Kidney tubule cell (primary cell): ENCODE data around the gene ZNF112.
"Not testable (repeated sequence)": the region's sequence is repeated elsewhere in the genome, so short reads cannot be mapped to it uniquely, and the experiment has no call there.

ENCODE experiments used
- DNase-seq: peaks from one replicate; pipeline ENCODE4 v3.0.0-alpha.2; 2018; ENCODE audit warnings: low spot score

The ZNF112 gene

DNA sequence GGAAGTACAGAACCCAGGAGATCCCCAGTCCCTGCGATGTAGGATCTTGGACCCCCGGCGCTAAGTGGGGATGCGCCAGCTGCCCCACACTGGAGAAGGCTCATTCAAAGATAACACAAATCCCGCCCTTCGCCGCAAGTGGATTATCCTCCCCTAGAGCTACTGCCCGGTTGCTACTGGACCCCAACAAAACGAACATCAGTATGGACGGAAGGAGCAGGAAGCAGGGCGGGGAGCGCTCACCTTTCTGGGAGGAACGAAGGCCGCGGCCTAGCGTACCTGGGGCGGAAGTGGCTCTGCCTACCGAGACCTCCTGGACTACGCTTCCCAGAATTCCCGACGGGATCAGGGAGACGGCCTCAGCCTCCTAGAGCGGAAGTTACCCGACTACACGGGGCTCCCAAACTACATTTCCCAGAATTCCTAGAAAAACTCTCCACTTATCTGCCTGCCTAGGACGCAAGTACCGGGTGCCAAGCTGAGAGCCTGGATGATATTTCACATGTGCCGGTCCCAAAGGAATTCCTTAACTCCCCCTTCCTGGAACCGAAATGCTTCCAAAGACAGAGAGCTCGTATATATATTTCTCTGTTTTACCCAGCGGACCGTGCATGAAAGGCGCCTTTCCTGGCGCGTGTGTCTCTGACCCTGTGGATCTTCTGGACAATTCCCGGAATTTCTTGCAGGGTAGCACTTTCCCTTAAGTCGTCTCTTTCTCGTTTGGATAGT is at the start of gene ZNF112:
Gene ZNF112, minus strand, starts transcription at position 298 of the 729 bp plus-strand sequence. CDS start 16,141 bp downstream, outside the sequence.
- DNase-seq: peak; percentile 95

DNA sequence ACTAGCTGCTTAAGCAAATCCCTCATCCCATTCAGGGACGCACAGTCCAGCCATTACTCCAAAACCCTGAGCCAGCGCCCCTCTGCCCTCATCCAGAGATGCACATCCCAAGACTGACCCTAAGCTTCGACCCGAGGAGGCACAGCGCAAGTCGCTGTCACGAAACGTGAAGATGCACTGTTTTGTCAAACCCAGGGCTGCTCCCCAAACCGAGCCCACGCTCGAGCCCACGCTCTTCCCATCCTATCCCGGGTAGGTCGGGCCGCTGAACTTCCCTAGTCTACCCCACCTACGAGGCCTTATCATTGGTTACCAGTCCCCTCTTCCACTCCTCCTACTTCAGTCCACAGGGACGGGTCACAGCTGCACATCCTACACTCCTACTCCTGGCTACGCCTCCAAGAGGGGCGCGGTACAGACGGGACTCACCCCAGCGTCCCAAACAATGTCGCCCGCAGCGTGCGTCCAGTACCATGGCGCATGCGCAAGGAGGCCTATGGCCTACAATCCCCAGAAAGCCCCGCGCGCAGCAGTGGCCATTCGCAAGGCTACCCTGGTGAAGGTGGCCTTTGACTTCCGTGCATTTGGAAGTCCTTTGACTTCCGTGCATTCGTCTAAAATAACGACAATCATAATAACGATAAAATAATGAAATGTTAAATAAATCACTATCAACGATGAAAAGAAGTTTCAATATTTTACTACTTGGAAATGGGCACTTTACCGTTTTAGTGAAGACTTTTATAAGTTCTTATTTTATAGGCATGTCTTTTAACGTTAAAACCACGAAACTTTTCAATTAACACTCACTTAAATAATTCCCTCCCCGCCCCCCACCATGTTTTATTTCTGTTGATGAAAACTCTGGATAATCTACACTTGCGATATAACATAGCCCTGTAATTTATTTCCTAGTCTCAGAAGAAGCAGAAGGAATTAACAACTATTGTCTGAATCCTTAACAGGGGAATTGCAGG is 44.9 kb upstream of the ZNF112 start, which contains the start of gene ZNF285:
Gene ZNF285, minus strand, starts transcription at position 470 of the 977 bp plus-strand sequence. CDS start 4,395 bp downstream, outside the sequence.
- DNase-seq: peak; percentile 97

DNA sequence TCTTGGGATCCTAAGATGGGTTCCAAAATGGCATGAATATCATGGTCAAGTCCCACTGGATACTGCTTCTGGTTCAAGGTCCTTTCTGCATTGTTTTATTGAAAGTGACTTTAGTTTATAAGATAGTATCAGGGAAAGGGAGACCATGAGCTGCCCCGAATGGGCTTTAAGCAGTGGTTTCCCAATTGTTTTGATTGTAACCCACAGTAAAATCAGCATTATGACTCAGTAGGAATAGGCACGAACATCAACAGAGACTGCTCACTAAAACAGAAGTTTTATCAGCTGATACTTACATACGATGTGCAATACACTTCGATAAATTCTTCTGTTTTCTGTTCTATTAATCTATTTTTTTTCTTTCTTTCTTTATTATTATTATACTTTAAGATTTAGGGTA is 32.8 kb upstream of the ZNF112 start:
- DNase-seq: not testable (repeated sequence)

- no peak for DNase-seq
Measured at GRCh38 chr19:44374789-44375188, 18.3 kb upstream of the ZNF112 start.

- no peak for DNase-seq
Measured at GRCh38 chr19:44371815-44372480, 15.5 kb upstream of the ZNF112 start.

DNA sequence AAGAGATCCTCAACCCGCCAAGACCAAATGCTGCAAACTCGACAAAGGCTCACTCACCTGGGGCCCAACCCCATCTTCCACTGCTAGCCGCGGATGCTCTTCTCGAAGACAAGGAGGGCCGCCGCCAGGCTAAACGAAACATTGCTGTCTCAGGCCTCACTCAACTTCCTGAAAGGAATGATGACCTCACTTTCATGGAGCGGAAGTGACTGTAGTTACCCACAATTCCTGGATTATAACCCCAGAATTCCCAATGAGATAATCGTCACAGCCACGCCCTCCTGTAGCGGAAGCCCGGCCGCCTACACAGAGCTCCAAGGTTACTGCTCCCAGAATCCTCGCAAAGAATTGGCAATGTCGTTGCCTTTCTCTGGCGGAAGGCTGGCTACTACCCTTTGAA is 10.5 kb upstream of the ZNF112 start:
- no peak for DNase-seq

GRCh38 chr19:44346556-44346955 is 9.9 kb downstream of the ZNF112 start:
- DNase-seq: no peak

DNA sequence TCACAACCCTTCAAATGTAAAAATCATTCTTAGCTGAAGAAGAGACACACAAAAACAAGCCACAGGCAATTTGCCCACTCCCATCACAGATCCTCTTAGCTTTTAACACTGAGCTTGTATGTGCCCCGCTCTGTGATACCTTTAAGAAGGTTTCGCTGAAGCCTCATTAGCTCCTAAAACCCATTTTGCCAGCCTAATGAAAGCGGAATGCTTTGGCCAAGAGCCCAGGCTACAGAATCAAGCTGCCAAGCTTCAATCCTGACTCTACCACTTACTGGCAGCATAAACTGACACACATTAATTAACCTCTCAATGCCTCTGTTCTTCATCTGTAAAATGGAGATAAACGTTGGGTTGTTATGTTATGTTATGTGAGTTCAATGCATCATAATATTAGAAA is 10.5 kb downstream of the ZNF112 start:
- no peak for DNase-seq

DNA sequence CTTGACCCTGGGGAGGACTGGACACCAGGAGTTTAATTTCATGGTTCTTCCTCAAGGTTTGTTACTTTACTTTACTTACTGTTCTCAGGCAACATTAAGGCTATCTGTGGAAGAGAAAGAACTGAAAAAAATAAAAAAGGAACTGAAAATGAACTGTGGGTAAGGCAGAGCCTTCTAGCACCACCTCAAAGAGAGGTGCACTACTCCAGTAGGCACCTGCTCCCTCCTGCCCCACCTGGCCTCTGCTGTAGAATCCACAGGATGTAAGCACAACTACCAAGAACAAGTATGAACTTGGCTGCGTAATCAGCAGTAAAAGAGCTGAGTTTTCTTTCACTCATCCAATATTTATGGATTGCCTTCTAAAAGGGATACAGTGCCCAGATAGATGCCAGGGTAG is 12.2 kb downstream of the ZNF112 start:
- no peak for DNase-seq

DNA sequence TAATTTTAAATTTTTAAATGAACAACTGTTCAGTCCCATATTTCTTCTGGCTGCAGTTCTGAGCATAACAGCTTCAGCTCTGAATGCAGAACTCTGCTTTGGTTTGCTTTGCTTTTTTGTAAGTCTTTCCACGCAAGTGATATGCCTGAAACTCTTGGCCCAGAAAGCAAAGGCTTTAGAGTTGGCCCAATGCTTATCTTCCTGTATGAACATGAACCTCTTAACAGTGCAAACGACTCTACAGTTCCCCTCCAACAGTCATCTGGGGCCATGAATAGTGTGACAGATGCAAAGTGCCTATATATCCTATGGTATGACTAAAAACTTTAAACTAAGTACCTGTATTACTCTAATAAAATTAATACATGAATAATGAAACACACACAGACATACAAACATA is 14.7 kb downstream of the ZNF112 start:
- no peak for DNase-seq

GRCh38 chr19:44334639-44335038 is 21.8 kb downstream of the ZNF112 start:
- DNase-seq: not testable (repeated sequence)

DNA sequence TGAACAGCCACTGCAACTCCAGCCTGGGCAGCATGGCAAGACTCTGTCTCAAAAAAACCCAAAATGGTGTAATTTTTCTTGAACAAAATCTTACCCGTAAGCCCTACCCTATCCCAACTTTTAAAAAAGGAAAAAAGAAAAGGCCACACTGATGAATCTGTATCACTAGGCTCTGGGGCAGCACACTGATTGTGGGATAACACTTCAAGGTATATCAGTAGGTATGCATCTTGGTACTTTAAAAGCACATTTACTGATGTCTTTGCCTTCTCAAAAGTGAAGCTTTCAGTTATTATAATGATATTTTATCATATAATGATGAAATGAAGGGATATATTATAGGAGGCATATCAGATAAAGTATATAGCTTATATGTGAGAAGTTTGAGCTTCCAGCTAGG is 24.3 kb downstream of the ZNF112 start:
- DNase-seq: no peak

DNA sequence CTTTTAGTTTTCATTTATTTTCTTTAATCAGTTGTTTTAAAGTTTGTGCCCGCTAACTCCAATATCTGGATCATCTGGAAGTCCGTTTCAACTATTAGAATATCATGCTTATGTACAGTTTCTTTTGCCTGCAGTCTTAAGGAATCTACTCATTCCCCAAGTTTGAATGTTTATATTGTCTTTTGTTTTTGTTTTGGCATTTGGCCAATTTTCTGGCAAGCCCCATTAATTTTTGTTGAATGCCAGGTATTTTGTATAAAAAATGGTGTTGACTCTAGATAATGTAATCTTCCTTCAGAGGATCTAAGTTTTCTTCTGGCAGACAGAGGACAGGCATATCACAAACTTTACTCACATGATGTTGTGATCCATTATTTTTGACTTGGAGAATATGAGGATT is 40.6 kb downstream of the ZNF112 start:
- no peak for DNase-seq

DNA sequence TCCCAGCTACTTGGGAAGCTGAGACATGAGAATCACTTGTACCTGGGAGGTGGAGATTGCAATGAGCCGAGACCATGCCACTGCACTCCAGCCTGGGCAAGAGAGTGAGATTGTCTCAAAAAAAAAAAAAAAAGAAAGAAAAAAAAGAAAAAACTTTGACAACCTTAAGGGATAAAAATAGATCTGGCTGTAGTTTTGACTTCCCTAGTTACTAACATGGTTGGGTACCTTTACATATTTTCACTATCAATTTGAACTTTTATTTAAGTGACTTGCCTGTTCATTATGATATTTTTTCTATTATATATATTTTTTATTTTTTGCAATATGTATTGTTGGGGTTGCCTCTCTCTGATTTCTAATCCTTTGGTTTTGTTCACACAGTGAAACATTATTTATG is 43.2 kb downstream of the ZNF112 start:
- peak; percentile 2 for DNase-seq

DNA sequence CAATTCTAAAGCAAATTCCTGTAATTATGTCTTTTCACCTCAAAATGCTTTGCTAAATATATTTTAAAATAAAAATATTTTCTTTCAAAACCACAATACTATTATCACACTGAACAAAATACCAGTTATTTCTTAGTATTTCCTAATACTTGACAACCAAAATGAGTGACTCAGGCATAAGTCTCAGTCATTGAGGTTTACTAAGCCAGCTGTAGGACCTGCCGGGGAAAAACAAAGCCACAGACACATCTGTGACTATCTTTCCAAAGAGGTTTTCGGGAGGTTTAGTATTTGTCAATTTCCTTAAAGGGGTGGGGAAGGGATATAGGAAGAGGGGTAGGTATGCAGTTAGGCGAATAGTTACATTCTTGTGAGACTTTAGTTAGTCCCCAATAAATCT is 48.5 kb downstream of the ZNF112 start:
- DNase-seq: no peak

- no peak for DNase-seq
Measured at GRCh38 chr19:44306283-44306682, 50.2 kb downstream of the ZNF112 start.

DNA sequence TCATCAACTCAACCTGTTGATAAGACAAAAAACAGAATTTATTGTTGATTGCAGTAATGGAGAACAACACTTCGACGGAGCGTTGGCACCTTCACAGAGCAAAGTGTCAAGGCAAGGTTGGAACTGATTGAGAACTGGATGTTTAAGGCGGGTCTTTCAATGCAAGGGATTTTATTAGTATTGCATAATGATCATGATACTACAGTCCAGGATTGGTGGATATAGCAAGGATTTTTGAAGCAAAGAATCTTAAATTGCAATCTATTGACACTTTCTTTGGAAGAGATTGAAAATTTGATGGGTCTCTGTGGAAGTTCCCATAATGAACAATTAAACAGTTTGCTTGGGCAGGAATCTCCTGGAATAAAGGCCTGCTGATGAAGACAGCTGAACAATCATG is 51.0 kb downstream of the ZNF112 start:
- no peak for DNase-seq

GRCh38 chr19:44304659-44305193 is 51.8 kb downstream of the ZNF112 start, which contains the start of gene ZNF235:
Gene ZNF235, minus strand, starts transcription at chr19:44305025. Its CDS starts 1,621 bp downstream, at chr19:44303404.
- DNase-seq: peak; percentile 97

DNA sequence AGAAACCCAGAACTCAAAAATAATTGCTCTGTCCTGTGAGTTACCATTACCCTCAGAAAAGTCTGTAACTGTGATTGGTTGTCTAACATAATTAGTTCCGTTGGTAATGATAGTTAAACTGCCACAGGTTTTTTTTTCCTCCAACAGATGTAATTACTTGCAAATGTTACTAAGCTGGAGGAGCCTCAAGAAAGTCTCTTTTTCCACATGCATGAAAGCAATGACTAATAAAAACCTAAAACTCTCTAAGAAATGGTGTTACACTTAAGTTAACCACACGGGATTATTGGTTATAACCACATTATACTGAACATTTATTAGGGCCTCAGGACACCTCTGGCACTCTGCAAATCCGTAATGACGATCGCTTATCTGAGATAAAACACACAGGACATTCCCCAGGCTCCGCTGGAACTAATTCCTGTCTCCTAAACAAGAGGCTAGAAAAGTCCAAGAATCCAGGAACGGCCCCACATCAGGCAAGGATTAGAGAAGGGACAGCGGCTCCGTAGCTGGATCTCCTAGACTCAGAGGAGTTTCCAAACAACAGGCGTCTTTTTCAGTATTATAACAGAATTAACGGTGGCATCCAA is 52.4 kb downstream of the ZNF112 start:
- peak; percentile 33 for DNase-seq

GRCh38 chr19:44303320-44303719 is 53.2 kb downstream of the ZNF112 start:
- peak; percentile 13 for DNase-seq

GRCh38 chr19:44284968-44285367 is 71.5 kb downstream of the ZNF112 start:
- no peak for DNase-seq

- no peak for DNase-seq
Measured at GRCh38 chr19:44282846-44283245, 73.6 kb downstream of the ZNF112 start.
